ENCODE data around the gene NPEPPS. TPM values are rescaled to one million over a fixed set of nuclear protein-coding genes. Genes with fewer than 3 reads are reported as not detected.

Gene NPEPPS
- total RNA-seq, 1 donor from 2014 or later: 130 TPM

- Mint-ChIP-seq H3K36me3 (ENCODE audit: unreplicated experiment) (peaks cover 25% of the 10 kb centered on the region), H3K27me3 (ENCODE audit: unreplicated experiment) (no peaks in the 10 kb centered on the region), H3K4me1 (ENCODE audit: unreplicated experiment) (peaks cover 40% of the 10 kb centered on the region), H3K9me3 (ENCODE audit: unreplicated experiment) (no peaks in the 10 kb centered on the region), H3K27ac (ENCODE audit: unreplicated experiment) (peak overlapping the region; percentile 69), H3K4me3 (ENCODE audit: unreplicated experiment) (peak overlapping the region; percentile 83)
- DNase-seq (ENCODE audit: extremely low spot score, unreplicated experiment): peak; percentile 98
- no peak for TF ChIP-seq CTCF (IDR thresholded peaks at IDR 0.05)
These were observed 119.9 kb downstream of the NPEPPS start for GRCh38 chr17:47650525-47651522.

- no peak overlapping the region for H3K4me3 Mint-ChIP-seq (ENCODE audit: unreplicated experiment)
- H3K4me1 Mint-ChIP-seq (ENCODE audit: unreplicated experiment): peaks cover 40% of the 10 kb centered on the region
- TF ChIP-seq CTCF (IDR thresholded peaks at IDR 0.05): no peak
- DNase-seq (ENCODE audit: extremely low spot score, unreplicated experiment): no peak
- H3K27me3 Mint-ChIP-seq (ENCODE audit: unreplicated experiment): no peaks in the 10 kb centered on the region
- H3K9me3 Mint-ChIP-seq (ENCODE audit: unreplicated experiment): no peaks in the 10 kb centered on the region
- H3K27ac Mint-ChIP-seq (ENCODE audit: unreplicated experiment): no peak overlapping the region
- peaks cover 32% of the 10 kb centered on the region for H3K36me3 Mint-ChIP-seq (ENCODE audit: unreplicated experiment)
These were observed 120.8 kb downstream of the NPEPPS start for GRCh38 chr17:47651704-47652103.

GRCh38 chr17:47652570-47652969 lies 121.7 kb downstream of the NPEPPS start:
- no peaks in the 10 kb centered on the region for H3K9me3 Mint-ChIP-seq (ENCODE audit: unreplicated experiment)
- no peak overlapping the region for H3K27ac Mint-ChIP-seq (ENCODE audit: unreplicated experiment)
- no peaks in the 10 kb centered on the region for H3K27me3 Mint-ChIP-seq (ENCODE audit: unreplicated experiment)
- no peak for TF ChIP-seq CTCF (IDR thresholded peaks at IDR 0.05)
- no peak for DNase-seq (ENCODE audit: extremely low spot score, unreplicated experiment)
- H3K36me3 Mint-ChIP-seq (ENCODE audit: unreplicated experiment): peaks cover 40% of the 10 kb centered on the region
- peaks cover 40% of the 10 kb centered on the region for H3K4me1 Mint-ChIP-seq (ENCODE audit: unreplicated experiment)
- H3K4me3 Mint-ChIP-seq (ENCODE audit: unreplicated experiment): no peak overlapping the region

- Mint-ChIP-seq H3K9me3 (ENCODE audit: unreplicated experiment) (no peaks in the 10 kb centered on the region), H3K27ac (ENCODE audit: unreplicated experiment) (no peak overlapping the region), H3K4me1 (ENCODE audit: unreplicated experiment) (peaks cover 40% of the 10 kb centered on the region), H3K36me3 (ENCODE audit: unreplicated experiment) (peaks cover 45% of the 10 kb centered on the region), H3K27me3 (ENCODE audit: unreplicated experiment) (no peaks in the 10 kb centered on the region), H3K4me3 (ENCODE audit: unreplicated experiment) (no peak overlapping the region)
- no peak for DNase-seq (ENCODE audit: extremely low spot score, unreplicated experiment)
- no peak for TF ChIP-seq CTCF (IDR thresholded peaks at IDR 0.05)
These were observed 122.5 kb downstream of the NPEPPS start for GRCh38 chr17:47653442-47653841.

- H3K27ac Mint-ChIP-seq (ENCODE audit: unreplicated experiment): no peak overlapping the region
- H3K36me3 Mint-ChIP-seq (ENCODE audit: unreplicated experiment): peaks cover 50% of the 10 kb centered on the region
- no peaks in the 10 kb centered on the region for H3K9me3 Mint-ChIP-seq (ENCODE audit: unreplicated experiment)
- peaks cover 37% of the 10 kb centered on the region for H3K4me1 Mint-ChIP-seq (ENCODE audit: unreplicated experiment)
- H3K4me3 Mint-ChIP-seq (ENCODE audit: unreplicated experiment): no peak overlapping the region
- no peak for DNase-seq (ENCODE audit: extremely low spot score, unreplicated experiment)
- no peak for TF ChIP-seq CTCF (IDR thresholded peaks at IDR 0.05)
- H3K27me3 Mint-ChIP-seq (ENCODE audit: unreplicated experiment): no peaks in the 10 kb centered on the region
These were observed 124.1 kb downstream of the NPEPPS start for GRCh38 chr17:47654991-47655390.

Data from osteocyte (in vitro differentiated cells).